SK-N-SH treated with all-trans-retinoic acid at 6 μM for 48 hours (cell line): ENCODE data around the gene CAPN13.

Experiments used
- ATAC-seq: fragments of 200-7000 bp; cut with Tn5 transposase; 3 replicates; pipeline ENCODE4 v1.9.1; 2020; ENCODE audit warnings: mild to moderate bottlenecking, moderate library complexity
- ARNTL ChIP-seq: fragments of 450-650 bp; formaldehyde crosslinking; IDR thresholded peaks from 2 replicates; pipeline ENCODE4 v1.5.0; 2020; ENCODE audit warnings: low read depth, mild to moderate bottlenecking, moderate library complexity, borderline replicate concordance
- BACH2 ChIP-seq: fragments of 250-450 bp; sonication (Bioruptor Pico); IDR thresholded peaks from 2 replicates; pipeline ENCODE4 v1.9.0; 2021; ENCODE audit warnings: mild to moderate bottlenecking, borderline replicate concordance
- CREB5 ChIP-seq: fragments of 250-450 bp; sonication (Bioruptor Pico); IDR thresholded peaks from 2 replicates; pipeline ENCODE4 v1.5.1; 2020; ENCODE audit warnings: low read depth, mild to moderate bottlenecking, moderate library complexity
- CSDC2 ChIP-seq: fragments of 250-450 bp; sonication (Bioruptor Pico); IDR thresholded peaks from 2 replicates; pipeline ENCODE4 v1.5.0; 2020; ENCODE audit warnings: mild to moderate bottlenecking, moderate library complexity
- CSRNP3 ChIP-seq: fragments of 250-450 bp; sonication (Bioruptor Pico); IDR thresholded peaks from 2 replicates; pipeline ENCODE4 v1.5.1; 2021; ENCODE audit warnings: mild to moderate bottlenecking, moderate library complexity
- ESRRG ChIP-seq: fragments of 250-450 bp; sonication (Bioruptor Pico); IDR thresholded peaks from 2 replicates; pipeline ENCODE4 v1.6.1; 2021; ENCODE audit warnings: mild to moderate bottlenecking
- GLIS3 ChIP-seq: fragments of 250-450 bp; sonication (Bioruptor Pico); IDR thresholded peaks from 2 replicates; pipeline ENCODE4 v1.5.0; 2020; ENCODE audit warnings: mild to moderate bottlenecking, moderate library complexity
- ISL1 ChIP-seq: fragments of 250-450 bp; sonication (Bioruptor Pico); IDR thresholded peaks from 2 replicates; pipeline ENCODE4 v2.1.2; 2022; ENCODE audit warnings: mild to moderate bottlenecking, moderate library complexity
- OSR1 ChIP-seq: fragments of 250-450 bp; sonication (Bioruptor Pico); IDR thresholded peaks from 2 replicates; pipeline ENCODE4 v1.8.0; 2022; ENCODE audit warnings: moderate library complexity, mild to moderate bottlenecking, inconsistent platforms
- PATZ1 ChIP-seq: fragments of 250-450 bp; sonication (Bioruptor Pico); IDR thresholded peaks from 2 replicates; pipeline ENCODE4 v1.8.0; 2020; ENCODE audit warnings: mild to moderate bottlenecking, moderate library complexity, borderline replicate concordance
- POU6F1 ChIP-seq: fragments of 250-450 bp; sonication (Bioruptor Pico); IDR thresholded peaks from 2 replicates; pipeline ENCODE4 v1.8.0; 2021; ENCODE audit warnings: low read depth, mild to moderate bottlenecking, moderate library complexity, borderline replicate concordance
- PPARA ChIP-seq: fragments of 250-450 bp; sonication (Bioruptor Pico); IDR thresholded peaks from 2 replicates; pipeline ENCODE4 v1.5.0; 2020; ENCODE audit warnings: mild to moderate bottlenecking, borderline replicate concordance
- RARB ChIP-seq: fragments of 250-450 bp; sonication (Bioruptor Pico); IDR thresholded peaks from 2 replicates; pipeline ENCODE4 v1.8.0; 2021; ENCODE audit warnings: mild to moderate bottlenecking, moderate library complexity
- SNAI2 ChIP-seq: fragments of 250-450 bp; sonication (Bioruptor Pico); IDR thresholded peaks from 2 replicates; pipeline ENCODE4 v1.5.0; 2020; ENCODE audit warnings: mild to moderate bottlenecking, moderate library complexity
- TCF4 ChIP-seq: fragments of 250-450 bp; sonication (Bioruptor Pico); IDR thresholded peaks from 2 replicates; pipeline ENCODE4 v1.8.0; 2021; ENCODE audit warnings: mild to moderate bottlenecking, moderate library complexity, borderline replicate concordance
- TOX ChIP-seq: fragments of 250-450 bp; sonication (Bioruptor Pico); IDR thresholded peaks from 2 replicates; pipeline ENCODE4 v1.8.0; 2021; ENCODE audit warnings: mild to moderate bottlenecking, moderate library complexity, borderline replicate concordance
- TSHZ2 ChIP-seq: fragments of 250-450 bp; sonication (Bioruptor Pico); IDR thresholded peaks from 2 replicates; pipeline ENCODE4 v1.5.0; 2020; ENCODE audit warnings: mild to moderate bottlenecking, moderate library complexity
- ZC3H10 ChIP-seq: fragments of 250-450 bp; sonication (Bioruptor Pico); IDR thresholded peaks from 2 replicates; pipeline ENCODE4 v1.5.1; 2021; ENCODE audit warnings: mild to moderate bottlenecking, moderate library complexity
- ZFP3 ChIP-seq: fragments of 250-450 bp; sonication (Bioruptor Pico); IDR thresholded peaks from 2 replicates; pipeline ENCODE4 v1.5.0; 2020; ENCODE audit warnings: mild to moderate bottlenecking, moderate library complexity
- ZFP30 ChIP-seq: fragments of 450-650 bp; formaldehyde crosslinking; IDR thresholded peaks from 2 replicates; pipeline ENCODE4 v1.5.0; 2022; ENCODE audit warnings: mild to moderate bottlenecking, moderate library complexity
- ZNF565 ChIP-seq: fragments of 450-650 bp; formaldehyde crosslinking; conservative IDR thresholded peaks from 2 replicates; pipeline ENCODE4 v1.5.0; 2020; ENCODE audit warnings: low read depth, mild to moderate bottlenecking, moderate library complexity
- ZNF70 ChIP-seq: fragments of 450-650 bp; formaldehyde crosslinking; IDR thresholded peaks from 2 replicates; pipeline ENCODE4 v1.5.0; 2020; ENCODE audit warnings: mild to moderate bottlenecking, moderate library complexity
- ZNF8 ChIP-seq: fragments of 450-650 bp; formaldehyde crosslinking; IDR thresholded peaks from 2 replicates; pipeline ENCODE4 v1.5.0; 2020; ENCODE audit warnings: mild to moderate bottlenecking, moderate library complexity

Gene CAPN13

GRCh38 chr2:30761226-30761625, 46.0 kb downstream of the CAPN13 start:
- no peak for ATAC-seq
- TF ChIP-seq RARB (CRISPR knock-in tag) (no peak), ZFP30 (no peak)

GRCh38 chr2:30759481-30759880, 47.8 kb downstream of the CAPN13 start:
- TF ChIP-seq ZFP3 (CRISPR knock-in tag) (no peak), CREB5 (no peak), ISL1 (CRISPR knock-in tag) (no peak), PPARA (CRISPR knock-in tag) (no peak), BACH2 (no peak)
- no peak for ATAC-seq

- no peak for TF ChIP-seq CSDC2
- TF ChIP-seq ISL1 (CRISPR knock-in tag), result no peak
- TF ChIP-seq BACH2, result no peak
- peak; percentile 66; the same call in 1 of the 2 replicates for TF ChIP-seq ZNF70 (CRISPR knock-in tag)
- TF ChIP-seq POU6F1, result no peak
- TF ChIP-seq PATZ1, result no peak
- TF ChIP-seq SNAI2 (CRISPR knock-in tag), result no peak
- TF ChIP-seq ESRRG (CRISPR knock-in tag), result no peak
- no peak for TF ChIP-seq TOX (CRISPR knock-in tag)
- no peak for TF ChIP-seq RARB (CRISPR knock-in tag)
- TF ChIP-seq TSHZ2 (CRISPR knock-in tag), result peak; percentile 73; the same call in 1 of the 2 replicates
- TF ChIP-seq ZNF8 (CRISPR knock-in tag), result 0 out of 2 replicates have a peak, but pooled peaks have one; percentile 2
- TF ChIP-seq GLIS3, result no peak
- TF ChIP-seq PPARA (CRISPR knock-in tag), result no peak
- no peak for TF ChIP-seq ZFP30
- TF ChIP-seq ZC3H10 (CRISPR knock-in tag), result no peak
- no peak for TF ChIP-seq ZFP3 (CRISPR knock-in tag)
- no peak for TF ChIP-seq ZNF565
- TF ChIP-seq CREB5, result no peak
- TF ChIP-seq ARNTL (CRISPR knock-in tag), result no peak
- peak; percentile 73; the same call in 1 of the 2 replicates for TF ChIP-seq TCF4
- TF ChIP-seq CSRNP3 (CRISPR knock-in tag), result no peak
- no peak for TF ChIP-seq OSR1
- peak; percentile 49; the same call in 2 of the 3 replicates for ATAC-seq
Observed at GRCh38 chr2:30758191-30758651, 49.0 kb downstream of the CAPN13 start.
